Hepatocyte (in vitro differentiated cells): ENCODE measurements around the gene IFT27. TPM values are rescaled to one million over a fixed set of nuclear protein-coding genes. Genes with fewer than 3 reads are reported as not detected.

Experiments used
- DNase-seq: peaks from one replicate; pipeline ENCODE4 v3.0.0-alpha.2; 2016; ENCODE audit warnings: low spot score
- H2AFZ ChIP-seq: fragments of 200-600 bp; sonication (generic); 2 replicates; pipeline ENCODE4 v1.6.0; 2016; ENCODE audit warnings: antibody characterized with exemption, mild to moderate bottlenecking
- H3K27ac ChIP-seq: fragments of 200-600 bp; sonication (generic); 2 replicates; pipeline ENCODE4 v1.5.1; 2016; ENCODE audit warnings: mild to moderate bottlenecking
- H3K27me3 ChIP-seq: fragments of 200-600 bp; sonication (generic); 2 replicates; pipeline ENCODE4 v1.6.1; 2016
- H3K36me3 ChIP-seq: fragments of 200-600 bp; sonication (generic); replicated peaks from 2 replicates; pipeline ENCODE4 v1.5.1; 2016; ENCODE audit warnings: low read depth; ENCODE audit not compliant: insufficient read depth
- H3K4me1 ChIP-seq: fragments of 200-600 bp; sonication (generic); 2 replicates; pipeline ENCODE4 v1.5.1; 2016; ENCODE audit warnings: mild to moderate bottlenecking, moderate library complexity; ENCODE audit not compliant: insufficient read depth
- H3K4me2 ChIP-seq: fragments of 200-600 bp; sonication (generic); 2 replicates; pipeline ENCODE4 v1.6.0; 2016
- H3K4me3 ChIP-seq: fragments of 200-600 bp; sonication (generic); 2 replicates; pipeline ENCODE4 v1.5.1; 2016; ENCODE audit warnings: mild to moderate bottlenecking
- H3K79me2 ChIP-seq: fragments of 200-600 bp; sonication (generic); 2 replicates; pipeline ENCODE4 v1.6.0; 2017; ENCODE audit warnings: mild to moderate bottlenecking
- H3K9me2 ChIP-seq: fragments of 200-600 bp; sonication (generic); replicated peaks from 2 replicates; pipeline ENCODE4 v1.6.0; 2017; ENCODE audit warnings: mild to moderate bottlenecking; ENCODE audit not compliant: insufficient read depth
- H3K9me3 ChIP-seq: fragments of 200-600 bp; sonication (generic); 2 replicates; pipeline ENCODE4 v1.5.1; 2016; ENCODE audit warnings: low read depth, mild to moderate bottlenecking
- H4K20me1 ChIP-seq: fragments of 200-600 bp; sonication (generic); 2 replicates; pipeline ENCODE4 v1.6.0; 2016; ENCODE audit warnings: mild to moderate bottlenecking; ENCODE audit not compliant: insufficient read depth, poor library complexity, severe bottlenecking
- EZH2 ChIP-seq: fragments of 200-600 bp; sonication (generic); IDR thresholded peaks from 2 replicates; pipeline ENCODE4 v1.6.1; 2016; ENCODE audit warnings: antibody characterized with exemption, mild to moderate bottlenecking, borderline replicate concordance
- EZH2phosphoT487 ChIP-seq: fragments of 200-600 bp; sonication (generic); IDR thresholded peaks from one replicate; pipeline ENCODE4 v1.6.1; 2018; ENCODE audit warnings: antibody characterized with exemption, mild to moderate bottlenecking, low read depth, moderate library complexity; ENCODE audit not compliant: unreplicated experiment, severe bottlenecking
- WGBS: methylation state at CpG from one replicate; pipeline ENCODE4 v1.1.6; 2016; ENCODE audit warnings: low lambda C conversion rate; ENCODE audit errors: missing lambda C conversion rate; 5-methylcytosine and 5-hydroxymethylcytosine counted together
- polyA plus RNA-seq: library from polyadenylated mRNA; unstranded; fragments of >200 nt; fragmentation: Nextera tagmentation; extraction: Ambion mirVana; gene quantifications from 2 replicates; pipeline ENCODE4 v1.2.1, GENCODE V29; 2016
- total RNA-seq: library from RNA; depleted of rRNA; stranded (reverse); fragments of >200 nt; gene quantifications from 2 replicates; pipeline ENCODE4 v1.2.3, GENCODE V29; 2014
- TF ChIP-seq, protein P1 (sequence below): fragments of 200-600 bp; sonication (generic); IDR thresholded peaks from 2 replicates; pipeline ENCODE4 v1.5.1; 2016; ENCODE audit warnings: antibody characterized with exemption, mild to moderate bottlenecking; ENCODE audit not compliant: poor library complexity

Gene IFT27
- total and polyA plus RNA-seq, 2 experiments from 2014 or later: 15.3 to 25.3 TPM

DNA sequence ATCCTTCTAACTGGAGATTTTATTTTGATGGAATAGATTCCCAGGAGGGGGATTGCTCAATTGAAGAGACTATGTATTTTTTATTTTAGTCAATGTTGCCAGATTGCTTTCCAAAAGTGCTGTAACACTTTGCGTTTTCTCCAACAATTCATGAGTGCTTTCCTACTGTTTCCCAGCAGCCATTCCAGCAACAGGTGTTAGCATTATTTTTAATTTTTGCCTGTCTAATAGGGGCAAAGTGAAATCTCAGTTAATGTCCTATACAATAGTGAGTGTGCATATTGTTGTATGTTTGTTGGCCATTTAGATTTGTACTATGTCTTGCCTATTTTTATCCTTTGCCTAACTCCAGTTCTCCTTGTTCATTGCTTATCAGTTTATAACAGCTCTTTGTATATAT lies 60.3 kb downstream of the IFT27 start:
- H3K27me3 ChIP-seq: peaks cover 19% of the 10 kb centered on the region
- H3K4me3 ChIP-seq: no peak overlapping the region
- WGBS: 93% methylated on average over 1 of the region's 1 CpG
- H3K4me1 ChIP-seq: no peaks in the 10 kb centered on the region
- TF ChIP-seq, protein P1, sequence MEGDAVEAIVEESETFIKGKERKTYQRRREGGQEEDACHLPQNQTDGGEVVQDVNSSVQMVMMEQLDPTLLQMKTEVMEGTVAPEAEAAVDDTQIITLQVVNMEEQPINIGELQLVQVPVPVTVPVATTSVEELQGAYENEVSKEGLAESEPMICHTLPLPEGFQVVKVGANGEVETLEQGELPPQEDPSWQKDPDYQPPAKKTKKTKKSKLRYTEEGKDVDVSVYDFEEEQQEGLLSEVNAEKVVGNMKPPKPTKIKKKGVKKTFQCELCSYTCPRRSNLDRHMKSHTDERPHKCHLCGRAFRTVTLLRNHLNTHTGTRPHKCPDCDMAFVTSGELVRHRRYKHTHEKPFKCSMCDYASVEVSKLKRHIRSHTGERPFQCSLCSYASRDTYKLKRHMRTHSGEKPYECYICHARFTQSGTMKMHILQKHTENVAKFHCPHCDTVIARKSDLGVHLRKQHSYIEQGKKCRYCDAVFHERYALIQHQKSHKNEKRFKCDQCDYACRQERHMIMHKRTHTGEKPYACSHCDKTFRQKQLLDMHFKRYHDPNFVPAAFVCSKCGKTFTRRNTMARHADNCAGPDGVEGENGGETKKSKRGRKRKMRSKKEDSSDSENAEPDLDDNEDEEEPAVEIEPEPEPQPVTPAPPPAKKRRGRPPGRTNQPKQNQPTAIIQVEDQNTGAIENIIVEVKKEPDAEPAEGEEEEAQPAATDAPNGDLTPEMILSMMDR: no peak
- no peak overlapping the region for H3K4me2 ChIP-seq
- no peak overlapping the region for H3K27ac ChIP-seq
- H3K9me2 ChIP-seq: no peaks in the 10 kb centered on the region
- H3K36me3 ChIP-seq: no peaks in the 10 kb centered on the region
- H2AFZ ChIP-seq: no peak overlapping the region
- H3K79me2 ChIP-seq: no peaks in the 10 kb centered on the region
- H4K20me1 ChIP-seq: no peaks in the 10 kb centered on the region
- no peaks in the 10 kb centered on the region for H3K9me3 ChIP-seq
- no peak for DNase-seq

DNA sequence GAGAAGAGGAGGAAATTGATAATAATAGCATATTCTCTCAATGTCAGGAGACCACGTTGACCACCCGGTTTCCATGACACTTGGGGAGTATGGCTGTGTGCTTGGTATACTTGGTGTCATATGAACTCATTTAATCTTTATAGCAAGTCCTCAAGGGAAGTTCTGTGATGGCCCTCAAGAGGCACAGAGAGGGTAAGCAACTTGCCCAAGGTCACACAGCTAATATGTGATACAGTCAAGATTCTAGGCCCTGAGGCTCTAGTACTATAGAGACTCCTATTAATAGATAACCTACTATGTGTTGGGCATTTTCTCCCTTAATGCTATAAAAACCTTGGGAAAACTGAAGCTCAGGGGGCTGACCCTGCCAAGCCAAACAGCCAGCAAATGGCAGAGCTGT lies 61.8 kb downstream of the IFT27 start:
- H3K9me3 ChIP-seq: no peaks in the 10 kb centered on the region
- H3K4me1 ChIP-seq: no peaks in the 10 kb centered on the region
- 89% methylated on average over 2 of the region's 2 CpGs for WGBS
- no peaks in the 10 kb centered on the region for H3K9me2 ChIP-seq
- H3K36me3 ChIP-seq: no peaks in the 10 kb centered on the region
- no peaks in the 10 kb centered on the region for H4K20me1 ChIP-seq
- H3K4me3 ChIP-seq: no peak overlapping the region
- H3K27me3 ChIP-seq: peaks cover 18% of the 10 kb centered on the region
- DNase-seq: no peak
- H3K79me2 ChIP-seq: no peaks in the 10 kb centered on the region
- H3K27ac ChIP-seq: no peak overlapping the region
- no peak overlapping the region for H2AFZ ChIP-seq
- no peak overlapping the region for H3K4me2 ChIP-seq
- TF ChIP-seq EZH2phosphoT487: no peak
- TF ChIP-seq, protein P1: no peak
- TF ChIP-seq EZH2: no peak

GRCh38 chr22:36713436-36713835 lies 62.5 kb downstream of the IFT27 start:
- TF ChIP-seq EZH2 (no peak), EZH2phosphoT487 (no peak)
- TF ChIP-seq, protein P1: no peak
- DNase-seq: no peak
- no peak overlapping the region for H3K4me3 ChIP-seq
- peaks cover 18% of the 10 kb centered on the region for H3K27me3 ChIP-seq
- H3K27ac ChIP-seq: no peak overlapping the region
- no peaks in the 10 kb centered on the region for H3K36me3 ChIP-seq
- no peak overlapping the region for H3K4me2 ChIP-seq
- no peaks in the 10 kb centered on the region for H3K9me3 ChIP-seq
- WGBS: 90% methylated on average over 5 of the region's 5 CpGs
- H4K20me1 ChIP-seq: no peaks in the 10 kb centered on the region
- H2AFZ ChIP-seq: no peak overlapping the region
- H3K9me2 ChIP-seq: no peaks in the 10 kb centered on the region
- no peaks in the 10 kb centered on the region for H3K79me2 ChIP-seq
- H3K4me1 ChIP-seq: no peaks in the 10 kb centered on the region

Other genes with a start within 250 kb of the IFT27 start
- 171 and 211 TPM in 2 replicates for gene EIF3D, start 247.0 kb downstream of the IFT27 start, total RNA-seq
- 70.4 and 90.8 TPM in 2 replicates for gene EIF3D, start 247.0 kb downstream of the IFT27 start, polyA plus RNA-seq
- gene CACNG2, start 72.4 kb downstream of the IFT27 start, total RNA-seq: not detected in 2 replicates
- gene CACNG2, start 72.4 kb downstream of the IFT27 start, polyA plus RNA-seq: not detected in 2 replicates
- not detected in 2 replicates for gene PVALB, start 40.9 kb upstream of the IFT27 start, total RNA-seq
- 0.30 TPM in 1 of 2 replicates, not detected in the other for gene PVALB, start 40.9 kb upstream of the IFT27 start, polyA plus RNA-seq
- 0.37 and 1.5 TPM in 2 replicates for gene NCF4, start 84.9 kb upstream of the IFT27 start, total RNA-seq
- 0.41 and 0.54 TPM in 2 replicates for gene NCF4, start 84.9 kb upstream of the IFT27 start, polyA plus RNA-seq
- gene CSF2RB, start 137.5 kb upstream of the IFT27 start, total RNA-seq: 0.28 and 0.83 TPM in 2 replicates
- not detected in 2 replicates for gene CSF2RB, start 137.5 kb upstream of the IFT27 start, polyA plus RNA-seq
- gene TST, start 243.3 kb upstream of the IFT27 start, total RNA-seq: 111 and 114 TPM in 2 replicates
- 47.0 and 50.2 TPM in 2 replicates for gene TST, start 243.3 kb upstream of the IFT27 start, polyA plus RNA-seq
- gene MPST, start 243.6 kb upstream of the IFT27 start, total RNA-seq: 136 and 156 TPM in 2 replicates
- 179 and 193 TPM in 2 replicates for gene MPST, start 243.6 kb upstream of the IFT27 start, polyA plus RNA-seq